Measurements from ENCODE around the gene PNLIPRP3. TPM values are rescaled to one million over a fixed set of nuclear protein-coding genes. Genes with fewer than 3 reads are reported as not detected.
"Not testable (repeated sequence)": the region's sequence is repeated elsewhere in the genome, so short reads cannot be mapped to it uniquely, and the experiment has no call there.

PNLIPRP3 gene
- 0.96 TPM for total RNA-seq (ENCODE audit: insufficient read depth, low replicate concordance)

- no peak for DNase-seq (ENCODE audit: low spot score)
Measured at GRCh38 chr10:116427671-116428070, at the start of gene PNLIPRP3. TSS of gene PNLIPRP3 (plus strand) at chr10:116427847. CDS start at chr10:116428013, 166 bp downstream.

- no peak for DNase-seq (ENCODE audit: low spot score)
Measured at GRCh38 chr10:116382290-116382689, 45.4 kb upstream of the PNLIPRP3 start.

- no peak for DNase-seq (ENCODE audit: low spot score)
Measured at GRCh38 chr10:116385311-116385710, 42.3 kb upstream of the PNLIPRP3 start.

- DNase-seq (ENCODE audit: low spot score), result peak; percentile 59
Measured at GRCh38 chr10:116385994-116386809, 41.4 kb upstream of the PNLIPRP3 start.

GRCh38 chr10:116393246-116393831 is 34.3 kb upstream of the PNLIPRP3 start:
- DNase-seq (ENCODE audit: low spot score), result not testable (repeated sequence)

- no peak for DNase-seq (ENCODE audit: low spot score)
Measured at GRCh38 chr10:116395223-116395985, 32.2 kb upstream of the PNLIPRP3 start.

GRCh38 chr10:116398224-116398623 is 29.4 kb upstream of the PNLIPRP3 start:
- DNase-seq (ENCODE audit: low spot score), result no peak

- DNase-seq (ENCODE audit: low spot score), result no peak
Measured at GRCh38 chr10:116402858-116403257, 24.8 kb upstream of the PNLIPRP3 start.

GRCh38 chr10:116403740-116404250 is 23.9 kb upstream of the PNLIPRP3 start:
- no peak for DNase-seq (ENCODE audit: low spot score)

- DNase-seq (ENCODE audit: low spot score), result no peak
Measured at GRCh38 chr10:116408719-116409118, 18.9 kb upstream of the PNLIPRP3 start.

- no peak for DNase-seq (ENCODE audit: low spot score)
Measured at GRCh38 chr10:116410351-116410750, 17.3 kb upstream of the PNLIPRP3 start.

- no peak for DNase-seq (ENCODE audit: low spot score)
Measured at GRCh38 chr10:116417821-116418220, 9.8 kb upstream of the PNLIPRP3 start.

- DNase-seq (ENCODE audit: low spot score), result no peak
Measured at GRCh38 chr10:116418389-116418788, 9.3 kb upstream of the PNLIPRP3 start.

- DNase-seq (ENCODE audit: low spot score), result no peak
Measured at GRCh38 chr10:116421815-116422214, 5.8 kb upstream of the PNLIPRP3 start.

GRCh38 chr10:116429288-116429977 is 1.8 kb downstream of the PNLIPRP3 start:
- DNase-seq (ENCODE audit: low spot score), result no peak

- no peak for DNase-seq (ENCODE audit: low spot score)
Measured at GRCh38 chr10:116430288-116430687, 2.6 kb downstream of the PNLIPRP3 start.

- DNase-seq (ENCODE audit: low spot score), result no peak
Measured at GRCh38 chr10:116431598-116431997, 4.0 kb downstream of the PNLIPRP3 start.

GRCh38 chr10:116437076-116437692 is 9.5 kb downstream of the PNLIPRP3 start:
- no peak for DNase-seq (ENCODE audit: low spot score)

- no peak for DNase-seq (ENCODE audit: low spot score)
Measured at GRCh38 chr10:116440330-116441030, 12.8 kb downstream of the PNLIPRP3 start.

GRCh38 chr10:116444527-116445142 is 17.0 kb downstream of the PNLIPRP3 start:
- DNase-seq (ENCODE audit: low spot score), result peak; percentile 21
